NOMO-1 treated with DMSO at 0.1 percent for 48 hours (cell line): ENCODE measurements around the gene NOXA1.

Experiments used
- DNase-seq: peaks from one replicate; lab custom pipeline; 2025; ENCODE audit not compliant: unreplicated experiment; lab: John Stamatoyannopoulos, UW

The NOXA1 gene

GRCh38 chr9:137482094-137482781, 59.0 kb downstream of the NOXA1 start:
- DNase-seq = peak; percentile 63
